ENCODE data around the gene CNEP1R1. TPM values are rescaled to one million over a fixed set of nuclear protein-coding genes. Genes with fewer than 3 reads are reported as not detected.
A peak's percentile ranks its signal among the peaks of the same experiment; 100 is the strongest.

The CNEP1R1 gene, protein sequence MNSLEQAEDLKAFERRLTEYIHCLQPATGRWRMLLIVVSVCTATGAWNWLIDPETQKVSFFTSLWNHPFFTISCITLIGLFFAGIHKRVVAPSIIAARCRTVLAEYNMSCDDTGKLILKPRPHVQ
- 6.6 TPM for polyA plus RNA-seq (2012; ENCODE audit: low read depth, missing spikeins)

DNA sequence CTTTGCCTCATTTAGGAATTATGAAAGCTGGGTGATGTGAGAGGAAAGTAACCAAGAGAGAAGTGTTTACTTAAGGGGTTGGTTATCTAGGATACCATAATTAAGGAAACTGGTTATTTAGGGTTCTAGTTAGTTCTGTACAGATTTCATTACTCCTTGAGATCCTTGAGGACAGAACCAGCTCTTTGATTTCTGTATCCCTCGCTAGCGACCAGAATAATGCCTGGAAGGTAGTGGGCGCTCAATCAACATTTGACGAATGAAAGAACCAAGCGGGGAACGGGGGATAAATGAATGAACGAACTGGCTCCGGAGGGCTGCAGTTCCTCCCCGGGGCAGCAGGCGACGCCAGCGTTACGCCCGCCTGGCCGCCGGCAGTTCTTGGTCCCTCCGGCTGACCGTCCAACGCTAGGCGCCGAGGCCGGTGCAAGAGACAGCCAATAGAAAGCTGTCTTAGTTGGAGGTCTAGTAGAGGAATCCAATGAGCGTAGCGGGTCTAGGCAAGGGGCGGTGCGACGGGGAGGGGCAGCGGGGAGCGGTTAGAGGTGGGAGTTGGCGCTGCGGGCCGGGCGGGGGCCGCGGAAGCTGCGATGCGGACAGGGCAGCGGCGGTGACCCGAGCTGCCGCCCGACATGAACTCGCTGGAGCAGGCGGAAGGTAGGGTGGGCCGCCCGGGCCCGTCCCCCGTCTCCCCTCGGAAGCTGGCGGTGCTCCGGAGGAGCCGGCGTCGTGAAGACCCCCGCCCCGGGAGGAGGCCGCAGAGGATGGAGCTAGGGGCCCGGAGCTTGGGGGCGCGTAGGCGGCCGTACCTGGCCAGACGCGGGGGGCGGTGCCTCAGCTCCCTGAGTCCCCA lies at the start of gene CNEP1R1:
CNEP1R1 (plus strand) TSS at position 542 of the 853 bp plus-strand sequence; CDS start at position 633, 91 bp downstream.
- FAIRE-seq: peak; percentile 97
- TF ChIP-seq PAX5 (IDR thresholded peaks at IDR 0.05; ENCODE audit: insufficient read depth, low read length, severe bottlenecking) (peak; percentile 33), SPI1 (IDR thresholded peaks at IDR 0.05; ENCODE audit: low read depth, low read length) (peak; percentile 54), TAF1 (IDR thresholded peaks at IDR 0.05; ENCODE audit: low read depth, low read length) (no peak), POU2F2 (IDR thresholded peaks at IDR 0.05; ENCODE audit: low read depth, low read length) (peak; percentile 28; the same call in 1 of the 2 replicates)
- peak; percentile 91 for DNase-seq (ENCODE audit: insufficient read length, low spot score)

DNA sequence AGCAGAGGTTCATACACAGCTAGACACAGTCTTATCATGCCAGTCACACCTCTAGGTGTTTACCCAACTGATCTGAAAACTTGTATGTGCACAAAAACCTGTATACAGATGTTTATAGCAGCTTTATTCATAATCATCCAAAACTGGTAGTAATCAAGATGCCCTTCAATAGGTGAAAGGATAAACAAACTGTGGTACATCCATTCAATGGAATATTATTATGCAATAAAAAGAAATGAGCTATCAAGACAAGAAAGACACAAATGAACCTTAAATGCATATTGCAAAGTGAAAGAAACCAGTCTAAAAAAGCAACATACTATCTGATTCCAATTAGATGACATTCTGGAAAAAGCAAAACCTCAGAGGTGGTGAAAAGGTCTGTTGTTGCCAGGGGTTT lies 47.6 kb upstream of the CNEP1R1 start:
- no peak for FAIRE-seq
- TF ChIP-seq PAX5 (IDR thresholded peaks at IDR 0.05; ENCODE audit: insufficient read depth, low read length, severe bottlenecking): no peak
- TF ChIP-seq POLR2AphosphoS5 (IDR thresholded peaks at IDR 0.05; ENCODE audit: low read depth, low read length): no peak
- no peak for TF ChIP-seq POLR2A (IDR thresholded peaks at IDR 0.05; ENCODE audit: low read depth, low read length)
- no peak for TF ChIP-seq SPI1 (IDR thresholded peaks at IDR 0.05; ENCODE audit: low read depth, low read length)
- TF ChIP-seq TAF1 (IDR thresholded peaks at IDR 0.05; ENCODE audit: low read depth, low read length): no peak
- no peak for TF ChIP-seq POU2F2 (IDR thresholded peaks at IDR 0.05; ENCODE audit: low read depth, low read length)
- DNase-seq (ENCODE audit: insufficient read length, low spot score): no peak

DNA sequence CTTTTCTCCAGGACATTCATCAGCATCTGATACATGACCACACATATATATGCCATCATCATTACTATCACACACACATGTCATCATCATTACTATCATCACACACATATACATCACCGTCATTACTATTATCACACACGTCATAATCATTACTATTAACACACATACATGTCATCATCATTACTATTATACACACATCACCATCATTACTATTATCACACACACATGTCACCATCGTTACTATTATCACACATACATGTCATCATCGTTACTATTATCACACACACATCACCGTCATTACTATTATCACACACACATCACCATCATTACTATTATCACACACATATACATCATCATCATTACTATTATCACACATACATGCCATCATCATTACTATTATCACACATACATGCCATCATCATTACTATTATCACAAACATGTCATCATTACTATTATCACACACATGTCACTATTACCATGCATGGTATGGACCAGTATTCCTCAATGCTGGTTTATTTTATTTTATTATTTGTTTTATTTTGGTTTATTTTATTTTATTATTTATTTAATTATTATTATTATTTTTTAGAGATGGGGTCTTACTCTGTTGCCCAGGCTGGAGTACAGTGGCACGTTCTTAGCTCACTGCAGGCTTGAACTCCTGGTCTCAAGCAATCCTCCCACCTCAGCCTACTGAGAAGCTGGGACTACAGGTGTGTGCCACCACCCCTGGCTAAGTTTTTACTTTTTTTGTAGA lies 46.3 kb upstream of the CNEP1R1 start:
- DNase-seq (ENCODE audit: insufficient read length, low spot score) (no peak), FAIRE-seq (peak; percentile 69)
- TF ChIP-seq TAF1 (IDR thresholded peaks at IDR 0.05; ENCODE audit: low read depth, low read length) (no peak), POLR2A (IDR thresholded peaks at IDR 0.05; ENCODE audit: low read depth, low read length) (no peak), POLR2AphosphoS5 (IDR thresholded peaks at IDR 0.05; ENCODE audit: low read depth, low read length) (no peak), SPI1 (IDR thresholded peaks at IDR 0.05; ENCODE audit: low read depth, low read length) (no peak), POU2F2 (IDR thresholded peaks at IDR 0.05; ENCODE audit: low read depth, low read length) (no peak), PAX5 (IDR thresholded peaks at IDR 0.05; ENCODE audit: insufficient read depth, low read length, severe bottlenecking) (no peak)

DNA sequence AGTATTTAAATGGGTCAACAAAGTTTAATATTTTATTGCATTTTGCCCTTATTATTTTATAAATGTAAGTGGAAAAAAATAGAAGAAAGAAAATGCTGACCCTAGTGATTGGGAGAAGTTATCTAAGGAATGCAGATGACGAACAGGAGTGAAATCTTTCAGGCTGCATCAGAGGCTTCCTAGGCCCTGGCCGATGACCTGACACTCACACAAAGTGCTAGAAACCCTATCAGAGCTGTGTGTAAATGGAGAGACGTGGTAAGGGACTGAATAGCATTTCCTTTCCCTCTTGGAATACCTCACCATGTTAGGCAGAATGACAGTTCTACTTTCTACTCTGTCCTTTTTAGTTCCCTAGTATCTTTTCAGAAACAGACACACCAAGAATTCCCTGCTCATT lies 44.9 kb upstream of the CNEP1R1 start:
- TF ChIP-seq TAF1 (IDR thresholded peaks at IDR 0.05; ENCODE audit: low read depth, low read length) (no peak), POU2F2 (IDR thresholded peaks at IDR 0.05; ENCODE audit: low read depth, low read length) (no peak), PAX5 (IDR thresholded peaks at IDR 0.05; ENCODE audit: insufficient read depth, low read length, severe bottlenecking) (no peak), POLR2A (IDR thresholded peaks at IDR 0.05; ENCODE audit: low read depth, low read length) (no peak), SPI1 (IDR thresholded peaks at IDR 0.05; ENCODE audit: low read depth, low read length) (no peak), POLR2AphosphoS5 (IDR thresholded peaks at IDR 0.05; ENCODE audit: low read depth, low read length) (no peak)
- no peak for DNase-seq (ENCODE audit: insufficient read length, low spot score)
- FAIRE-seq: no peak

DNA sequence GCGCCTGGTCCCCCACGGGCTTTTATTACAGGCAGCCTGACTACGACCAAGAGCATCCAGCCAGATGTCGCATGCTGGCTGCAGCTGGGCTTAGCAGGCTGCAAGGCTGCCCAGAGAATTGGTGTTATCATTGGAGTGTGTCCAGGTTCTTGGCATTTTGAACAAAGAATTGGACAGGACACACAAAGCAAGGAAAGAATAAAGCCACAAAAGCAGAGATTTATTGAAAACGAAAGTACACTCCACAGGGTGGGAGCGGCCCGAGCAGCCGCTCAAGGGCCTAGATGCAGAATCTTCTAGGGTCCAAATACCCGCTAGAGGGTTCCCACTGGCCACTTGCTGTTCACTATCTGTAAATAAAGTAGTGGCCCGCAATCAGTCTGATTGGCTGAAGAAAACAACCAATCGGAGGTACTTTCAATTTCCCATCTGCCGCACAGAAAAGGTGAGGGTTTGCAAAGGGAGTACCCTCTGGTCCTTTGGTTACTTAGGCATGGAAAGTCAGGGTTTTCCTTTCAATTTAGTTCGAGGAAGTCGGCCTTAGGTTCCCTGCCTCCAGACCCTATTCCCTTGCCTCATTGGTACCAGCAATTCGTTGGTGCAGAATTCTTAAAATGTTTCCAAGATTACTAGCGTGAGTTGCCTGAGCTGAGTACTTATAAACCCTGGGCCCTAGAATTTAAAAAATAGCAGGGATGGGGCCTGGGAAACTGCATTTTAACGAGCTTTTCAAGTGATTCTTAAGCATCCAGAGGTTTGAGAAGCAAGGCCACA lies 38.5 kb upstream of the CNEP1R1 start:
- FAIRE-seq (no peak), DNase-seq (ENCODE audit: insufficient read length, low spot score) (no peak)
- TF ChIP-seq PAX5 (IDR thresholded peaks at IDR 0.05; ENCODE audit: insufficient read depth, low read length, severe bottlenecking): no peak

DNA sequence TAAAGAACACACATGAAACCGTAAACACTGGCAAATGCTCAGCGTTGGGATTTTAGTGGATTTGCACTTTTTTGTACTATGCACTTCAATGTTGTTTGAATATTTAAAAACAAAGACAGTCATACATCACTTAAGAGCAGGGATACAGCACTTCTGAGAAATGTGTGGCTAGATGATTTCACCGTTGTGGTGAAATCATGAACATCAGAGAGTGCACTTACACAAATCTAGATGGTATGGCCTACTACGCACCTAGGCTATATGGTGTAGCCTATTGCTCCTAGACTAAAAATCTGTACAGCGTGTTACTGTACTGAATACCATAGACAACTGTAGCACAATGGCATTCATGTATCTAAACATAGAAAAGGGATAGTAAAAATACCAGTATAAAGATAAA lies 37.6 kb upstream of the CNEP1R1 start:
- DNase-seq (ENCODE audit: insufficient read length, low spot score) (no peak), FAIRE-seq (no peak)
- TF ChIP-seq PAX5 (IDR thresholded peaks at IDR 0.05; ENCODE audit: insufficient read depth, low read length, severe bottlenecking): no peak

DNA sequence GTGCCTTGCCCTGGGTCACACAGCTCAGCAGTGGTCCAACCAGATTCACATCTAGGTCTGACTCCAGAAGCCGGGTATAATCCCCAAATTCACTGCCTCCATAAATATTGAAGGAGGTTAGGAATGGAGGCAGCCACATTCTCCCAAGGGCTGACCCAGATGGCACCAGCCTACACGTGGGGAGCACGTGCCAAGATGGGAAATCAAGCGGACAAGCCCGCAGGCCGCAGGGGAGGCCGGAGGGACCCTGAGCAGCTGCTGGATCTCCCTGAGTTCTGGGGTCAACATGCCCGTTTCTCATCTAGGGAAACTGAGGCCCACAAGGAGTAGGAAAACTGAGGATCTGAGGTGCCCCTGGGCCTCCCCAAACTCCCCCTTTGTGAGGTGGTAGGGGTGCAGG lies 32.2 kb upstream of the CNEP1R1 start:
- FAIRE-seq: no peak
- no peak for DNase-seq (ENCODE audit: insufficient read length, low spot score)
- TF ChIP-seq POLR2AphosphoS5 (IDR thresholded peaks at IDR 0.05; ENCODE audit: low read depth, low read length) (no peak), PAX5 (IDR thresholded peaks at IDR 0.05; ENCODE audit: insufficient read depth, low read length, severe bottlenecking) (no peak), POLR2A (IDR thresholded peaks at IDR 0.05; ENCODE audit: low read depth, low read length) (no peak), POU2F2 (IDR thresholded peaks at IDR 0.05; ENCODE audit: low read depth, low read length) (no peak), TAF1 (IDR thresholded peaks at IDR 0.05; ENCODE audit: low read depth, low read length) (no peak), SPI1 (IDR thresholded peaks at IDR 0.05; ENCODE audit: low read depth, low read length) (no peak)

DNA sequence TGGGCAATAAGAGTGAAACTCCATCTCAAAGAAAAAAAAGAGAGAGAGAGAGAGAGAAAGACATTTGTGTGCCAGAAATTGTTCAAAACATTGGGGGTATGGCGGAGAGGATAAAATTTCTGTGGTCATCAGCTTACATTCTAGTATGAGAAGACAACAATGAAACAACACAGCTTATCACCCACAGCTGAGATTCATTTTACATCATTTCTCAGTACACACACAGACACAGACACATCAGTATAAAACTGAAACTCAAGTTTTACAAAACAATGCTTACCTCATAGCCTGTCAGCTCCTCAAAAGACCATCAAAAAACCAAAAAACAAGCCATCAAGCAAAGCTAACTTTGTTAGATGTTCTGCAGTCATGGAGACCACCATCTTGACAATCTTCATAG lies 31.4 kb upstream of the CNEP1R1 start:
- FAIRE-seq (peak; percentile 63), DNase-seq (ENCODE audit: insufficient read length, low spot score) (no peak)
- TF ChIP-seq PAX5 (IDR thresholded peaks at IDR 0.05; ENCODE audit: insufficient read depth, low read length, severe bottlenecking) (no peak), POLR2AphosphoS5 (IDR thresholded peaks at IDR 0.05; ENCODE audit: low read depth, low read length) (no peak), SPI1 (IDR thresholded peaks at IDR 0.05; ENCODE audit: low read depth, low read length) (no peak)

DNA sequence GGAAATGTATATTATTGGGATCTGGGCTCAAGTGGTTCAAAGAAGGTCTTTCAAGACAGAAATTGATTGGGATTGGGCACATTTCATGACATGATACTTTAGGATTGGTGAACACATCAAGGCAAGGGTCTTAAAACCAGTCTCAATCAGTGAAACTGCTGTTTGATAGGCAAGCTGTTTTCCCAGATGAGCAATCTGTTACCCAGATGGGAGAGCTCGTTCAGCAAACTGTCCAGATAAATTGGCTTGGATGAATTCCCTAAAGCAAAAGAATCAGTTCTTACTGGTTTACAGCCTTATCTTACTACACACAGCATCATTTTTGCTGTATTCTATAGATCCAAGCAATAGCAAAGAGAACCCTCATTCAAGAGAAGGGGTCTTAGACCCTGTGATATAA lies 31.0 kb upstream of the CNEP1R1 start:
- DNase-seq (ENCODE audit: insufficient read length, low spot score): no peak
- TF ChIP-seq TAF1 (IDR thresholded peaks at IDR 0.05; ENCODE audit: low read depth, low read length): no peak
- TF ChIP-seq POLR2A (IDR thresholded peaks at IDR 0.05; ENCODE audit: low read depth, low read length): no peak
- TF ChIP-seq POLR2AphosphoS5 (IDR thresholded peaks at IDR 0.05; ENCODE audit: low read depth, low read length): no peak
- no peak for TF ChIP-seq SPI1 (IDR thresholded peaks at IDR 0.05; ENCODE audit: low read depth, low read length)
- TF ChIP-seq PAX5 (IDR thresholded peaks at IDR 0.05; ENCODE audit: insufficient read depth, low read length, severe bottlenecking): no peak
- no peak for TF ChIP-seq POU2F2 (IDR thresholded peaks at IDR 0.05; ENCODE audit: low read depth, low read length)
- FAIRE-seq: no peak
